ENCODE data around the gene AGAP5. TPM values are rescaled to one million over a fixed set of nuclear protein-coding genes. Genes with fewer than 3 reads are reported as not detected.
A peak's percentile ranks its signal among the peaks of the same experiment; 100 is the strongest.
"Not testable (repeated sequence)": the region's sequence is repeated elsewhere in the genome, so short reads cannot be mapped to it uniquely, and the experiment has no call there.

AGAP5 gene
- total and polyA plus RNA-seq, 7 experiments from 2014 or later = 7.8 to 16.6 (median 10.5) TPM; not detected in 2

GRCh38 chr10:73742454-73742734 lies 44.5 kb upstream of the AGAP5 start:
- Mint-ChIP-seq H3K36me3 (peaks cover 0 to 12% (median 5%) of the 10 kb centered on the region in 5 donors), H3K9me3 (no peaks in the 10 kb centered on the region), H3K4me3 (peak overlapping the region in 4 of 10 donors; percentile 59 to 100 (median 100)), H3K27me3 (no peaks in the 10 kb centered on the region), H3K27ac (peak overlapping the region in 6 of 9 donors; percentile 66 to 100 (median 98)), H3K4me1 (peaks cover 14 to 43% (median 35%) of the 10 kb centered on the region in 7 donors)
- H3K36me3 ChIP-seq (ENCODE audit: control insufficient read depth in 2 of 3, insufficient read depth in 3 of 3, low read length in 3 of 3) = peaks cover 0 to 12% (median 0%) of the 10 kb centered on the region in 3 experiments
- intact Hi-C loops (cut with micrococcal nuclease) = loop anchor here (5.0 to 10.0 kb wide), 6 partner anchors 115 to 1472 kb away; partner anchors contain the start of genes ANXA7 (in 2 of the 2), CFAP70 (in 1 of the 2), DNAJC9 (in 1 of the 2) and VCL (in 1 of the 2)
- no peak for ATAC-seq
- peaks cover 22 to 25% of the 10 kb centered on the region in 2 donors for H3K4me1 ChIP-seq (ENCODE audit: control insufficient read depth in 2 of 2, insufficient read depth in 2 of 2, low read length in 2 of 2)
- H3K27ac ChIP-seq (ENCODE audit: low read depth, low read length) = no peak overlapping the region
- H3K9me3 ChIP-seq (ENCODE audit: control insufficient read depth in 2 of 3, low read length in 3 of 3) = no peaks in the 10 kb centered on the region
- CTCF ChIA-PET = interaction anchor here (2.2 kb wide), 1 partner anchor 12 kb away, joined by 9 read pairs; no protein-coding TSS in a partner anchor
- H3K27me3 ChIP-seq (ENCODE audit: control insufficient read depth in 2 of 2, insufficient read depth in 2 of 2, low read length in 2 of 2) = no peaks in the 10 kb centered on the region
- no peak for DNase-seq
- POLR2A ChIA-PET = interaction anchor here (0.6 to 3.7 kb wide), 6 partner anchors 9 to 247 kb away, joined by 3 to 79 read pairs (median 18); partner anchors contain the start of genes CHCHD1 and PPP3CB
- H3K4me3 ChIP-seq (ENCODE audit: low read length) = no peak overlapping the region

GRCh38 chr10:73740501-73741254 lies 42.8 kb upstream of the AGAP5 start:
- H3K36me3 Mint-ChIP-seq; H3K36me3 ChIP-seq (ENCODE audit: control insufficient read depth in 2 of 3, insufficient read depth in 3 of 3, low read length in 3 of 3); ATAC-seq; H3K27me3 Mint-ChIP-seq; H3K27ac ChIP-seq (ENCODE audit: low read depth, low read length); H3K9me3 Mint-ChIP-seq; H3K4me3 Mint-ChIP-seq; DNase-seq; H3K27ac Mint-ChIP-seq; POLR2A ChIA-PET; H3K27me3 ChIP-seq (ENCODE audit: control insufficient read depth in 2 of 2, insufficient read depth in 2 of 2, low read length in 2 of 2); H3K4me3 ChIP-seq (ENCODE audit: low read length); CTCF ChIA-PET; H3K9me3 ChIP-seq (ENCODE audit: control insufficient read depth in 2 of 3, low read length in 3 of 3): not testable (repeated sequence)
- intact Hi-C loops (cut with micrococcal nuclease) = loop anchor here (5.0 to 10.0 kb wide), 6 partner anchors 113 to 1474 kb away; partner anchors contain the start of genes ANXA7 (in 2 of the 2), CFAP70 (in 1 of the 2), DNAJC9 (in 1 of the 2) and VCL (in 1 of the 2)
- peaks cover 14 to 15% of the 10 kb centered on the region in 2 donors for H3K4me1 ChIP-seq (ENCODE audit: control insufficient read depth in 2 of 2, insufficient read depth in 2 of 2, low read length in 2 of 2)
- peaks cover 5 to 30% (median 24%) of the 10 kb centered on the region in 7 donors for H3K4me1 Mint-ChIP-seq

DNA sequence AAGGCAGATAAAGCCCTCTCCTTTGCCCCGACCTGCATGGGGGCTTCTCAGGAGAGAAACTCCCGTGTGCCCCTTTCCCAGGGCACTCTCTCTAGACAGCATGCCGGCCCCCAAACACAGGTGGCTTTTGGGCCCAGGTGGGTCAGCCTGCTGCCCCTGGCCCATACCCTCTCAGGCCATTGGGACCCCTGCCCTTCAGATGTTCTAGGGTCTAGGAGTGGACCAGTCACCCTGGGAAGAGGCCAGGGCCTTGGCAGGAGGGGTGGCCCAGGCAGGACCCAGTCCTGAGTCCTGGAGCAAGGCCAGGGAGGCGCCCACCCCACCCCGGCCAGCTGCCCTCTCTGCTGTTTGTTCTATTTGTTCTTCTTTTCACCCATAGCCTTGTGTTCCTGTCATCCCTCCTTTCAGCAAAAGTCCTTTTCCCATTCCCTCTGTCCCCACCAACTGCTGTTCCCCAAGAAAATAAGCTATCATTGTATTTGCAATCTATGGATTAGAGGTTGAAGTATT lies 36.9 kb upstream of the AGAP5 start:
- Histone ChIP-seq H3K27ac (ENCODE audit: low read depth, low read length) (no peak overlapping the region), H3K36me3 (ENCODE audit: control insufficient read depth in 2 of 3, insufficient read depth in 3 of 3, low read length in 3 of 3) (peaks cover 0 to 30% (median 5%) of the 10 kb centered on the region in 3 experiments), H3K4me1 (ENCODE audit: control insufficient read depth in 2 of 2, insufficient read depth in 2 of 2, low read length in 2 of 2) (peaks cover 5 to 10% of the 10 kb centered on the region in 2 donors), H3K9me3 (ENCODE audit: control insufficient read depth in 2 of 3, low read length in 3 of 3) (no peaks in the 10 kb centered on the region), H3K27me3 (ENCODE audit: control insufficient read depth in 2 of 2, insufficient read depth in 2 of 2, low read length in 2 of 2) (no peaks in the 10 kb centered on the region), H3K4me3 (ENCODE audit: low read length) (no peak overlapping the region)
- Mint-ChIP-seq H3K9me3 (no peaks in the 10 kb centered on the region), H3K4me1 (peaks cover 0 to 25% (median 17%) of the 10 kb centered on the region in 7 donors), H3K27me3 (no peaks in the 10 kb centered on the region), H3K27ac (peak overlapping the region in 1 of 9 donors; percentile 58), H3K4me3 (no peak overlapping the region), H3K36me3 (peaks cover 0 to 5% (median 3%) of the 10 kb centered on the region in 5 donors)
- POLR2A ChIA-PET = interaction anchor here (1.1 to 1.3 kb wide), 2 partner anchors 9 to 37 kb away, joined by 3 to 4 read pairs; partner anchors contain the start of gene SEC24C
- no peak for ATAC-seq
- DNase-seq = no peak
- intact Hi-C loops (cut with micrococcal nuclease) = no loop called here
- CTCF ChIA-PET = no interaction called here

- intact Hi-C loops (cut with micrococcal nuclease) = no loop called here
- Histone ChIP-seq H3K4me3 (ENCODE audit: low read length) (no peak overlapping the region), H3K36me3 (ENCODE audit: control insufficient read depth in 2 of 3, insufficient read depth in 3 of 3, low read length in 3 of 3) (peaks cover 0 to 30% (median 5%) of the 10 kb centered on the region in 3 experiments), H3K27me3 (ENCODE audit: control insufficient read depth in 2 of 2, insufficient read depth in 2 of 2, low read length in 2 of 2) (no peaks in the 10 kb centered on the region), H3K9me3 (ENCODE audit: control insufficient read depth in 2 of 3, low read length in 3 of 3) (no peaks in the 10 kb centered on the region), H3K4me1 (ENCODE audit: control insufficient read depth in 2 of 2, insufficient read depth in 2 of 2, low read length in 2 of 2) (peaks cover 5 to 10% of the 10 kb centered on the region in 2 donors), H3K27ac (ENCODE audit: low read depth, low read length) (no peak overlapping the region)
- ChIA-PET POLR2A (interaction anchor here (0.7 to 1.5 kb wide), 3 partner anchors 8 to 9 kb away, joined by 3 to 6 read pairs (median 4); partner anchors contain the start of gene SEC24C), CTCF (no interaction called here)
- Mint-ChIP-seq H3K27ac (no peak overlapping the region), H3K4me3 (no peak overlapping the region), H3K27me3 (no peaks in the 10 kb centered on the region), H3K4me1 (peaks cover 0 to 30% (median 21%) of the 10 kb centered on the region in 7 donors), H3K36me3 (peaks cover 0 to 5% (median 3%) of the 10 kb centered on the region in 5 donors), H3K9me3 (no peaks in the 10 kb centered on the region)
- ATAC-seq (no peak), DNase-seq (no peak)
Observed at GRCh38 chr10:73734028-73734720, 36.3 kb upstream of the AGAP5 start.

DNA sequence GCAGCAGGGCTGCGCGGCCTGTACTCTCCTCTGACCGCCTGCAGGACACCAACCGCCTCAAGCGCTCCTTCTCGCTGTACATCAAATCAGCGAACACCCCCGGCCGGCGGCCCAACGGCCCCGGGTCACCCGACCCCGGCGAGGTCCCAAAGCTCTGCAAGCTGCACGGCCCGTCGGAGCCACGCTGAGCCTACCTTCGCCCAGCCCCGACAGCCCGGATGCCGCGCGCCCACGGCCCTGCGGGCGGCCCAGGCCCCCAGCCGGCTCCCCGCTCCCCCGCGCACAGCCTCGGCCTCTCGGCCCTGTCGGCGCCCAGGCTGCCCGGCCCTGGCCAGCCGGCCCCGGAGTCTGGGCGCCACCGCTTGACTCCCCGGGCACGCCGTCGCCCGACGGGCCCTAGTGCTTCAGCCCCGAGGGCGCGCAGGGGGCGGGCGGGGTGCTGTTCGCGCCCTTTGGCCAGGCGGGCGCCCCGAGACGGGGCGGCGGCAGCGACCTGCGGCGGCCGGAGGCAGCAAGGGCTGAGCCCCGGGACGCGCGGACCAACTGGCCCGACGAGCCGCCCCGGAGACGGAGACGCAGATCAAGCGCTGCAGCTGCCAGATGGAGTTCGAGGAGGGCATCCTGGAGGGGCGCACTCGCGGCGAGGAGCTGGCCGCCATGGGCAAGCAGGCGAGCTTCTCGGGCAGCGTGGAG lies 35.2 kb upstream of the AGAP5 start:
- H3K4me3 ChIP-seq (ENCODE audit: low read length) = no peak overlapping the region
- Mint-ChIP-seq H3K27me3 (no peaks in the 10 kb centered on the region), H3K4me3 (no peak overlapping the region), H3K36me3 (peaks cover 0 to 5% (median 3%) of the 10 kb centered on the region in 5 donors), H3K27ac (no peak overlapping the region), H3K4me1 (peaks cover 0 to 31% (median 21%) of the 10 kb centered on the region in 7 donors), H3K9me3 (no peaks in the 10 kb centered on the region)
- no peak for DNase-seq
- CTCF ChIA-PET = no interaction called here
- POLR2A ChIA-PET = interaction anchor here (0.7 to 1.5 kb wide), 2 partner anchors 9 to 11 kb away, joined by 3 to 6 read pairs; no protein-coding TSS in a partner anchor
- peaks cover 0 to 30% (median 5%) of the 10 kb centered on the region in 3 experiments for H3K36me3 ChIP-seq (ENCODE audit: control insufficient read depth in 2 of 3, insufficient read depth in 3 of 3, low read length in 3 of 3)
- ATAC-seq = no peak
- no peaks in the 10 kb centered on the region for H3K9me3 ChIP-seq (ENCODE audit: control insufficient read depth in 2 of 3, low read length in 3 of 3)
- no peak overlapping the region for H3K27ac ChIP-seq (ENCODE audit: low read depth, low read length)
- intact Hi-C loops (cut with micrococcal nuclease) = no loop called here
- no peaks in the 10 kb centered on the region for H3K27me3 ChIP-seq (ENCODE audit: control insufficient read depth in 2 of 2, insufficient read depth in 2 of 2, low read length in 2 of 2)
- peaks cover 5 to 10% of the 10 kb centered on the region in 2 donors for H3K4me1 ChIP-seq (ENCODE audit: control insufficient read depth in 2 of 2, insufficient read depth in 2 of 2, low read length in 2 of 2)

GRCh38 chr10:73732426-73732825 lies 34.5 kb upstream of the AGAP5 start:
- Histone ChIP-seq H3K27me3 (ENCODE audit: control insufficient read depth in 2 of 2, insufficient read depth in 2 of 2, low read length in 2 of 2) (no peaks in the 10 kb centered on the region), H3K27ac (ENCODE audit: low read depth, low read length) (no peak overlapping the region), H3K9me3 (ENCODE audit: control insufficient read depth in 2 of 3, low read length in 3 of 3) (no peaks in the 10 kb centered on the region), H3K4me3 (ENCODE audit: low read length) (no peak overlapping the region), H3K36me3 (ENCODE audit: control insufficient read depth in 2 of 3, insufficient read depth in 3 of 3, low read length in 3 of 3) (peaks cover 0 to 27% (median 5%) of the 10 kb centered on the region in 3 experiments), H3K4me1 (ENCODE audit: control insufficient read depth in 2 of 2, insufficient read depth in 2 of 2, low read length in 2 of 2) (peaks cover 5 to 10% of the 10 kb centered on the region in 2 donors)
- Mint-ChIP-seq H3K9me3 (no peaks in the 10 kb centered on the region), H3K4me1 (peaks cover 0 to 32% (median 21%) of the 10 kb centered on the region in 7 donors), H3K36me3 (peaks cover 0 to 5% (median 3%) of the 10 kb centered on the region in 5 donors), H3K27me3 (no peaks in the 10 kb centered on the region), H3K27ac (peak overlapping the region in 3 of 9 donors; percentile 32 to 81 (median 55)), H3K4me3 (peak overlapping the region in 9 of 10 donors; percentile 48 to 74 (median 58))
- CTCF ChIA-PET = no interaction called here
- DNase-seq (no peak), ATAC-seq (no peak)
- POLR2A ChIA-PET = interaction anchor here (2.5 to 4.0 kb wide), 2 partner anchors 11 to 41 kb away, joined by 11 to 79 read pairs; partner anchors contain the start of gene SEC24C
- intact Hi-C loops (cut with micrococcal nuclease) = no loop called here

Data from naive thymus-derived CD4-positive, alpha-beta T cell (primary cell).